Natural killer cell treated with Interleukin-12 subunit alpha and Interleukin-12 subunit beta and Interleukin-15 and Interleukin-18, amount 100 ng/mL, for 72 hours (primary cell): ENCODE results near the gene CPNE6. TPM values are rescaled to one million over a fixed set of nuclear protein-coding genes. Genes with fewer than 3 reads are reported as not detected.

Experiments used
- ATAC-seq, 2 donors: fragments of 150-1000 bp; cut with Tn5 transposase in 1 of 2; sonication (Bioruptor Pico), chemical (Tn5 transposase) in 1 of 2; 2 replicates each; pipeline ENCODE4 v1.10.0; 2021
- DNase-seq: peaks from one replicate; pipeline ENCODE4 v3.0.0; 2022; ENCODE audit warnings: low spot score
- H3K27ac Mint-ChIP-seq, 2 donors: 1 replicate in 1 of 2; 2 replicates in 1 of 2; pipeline ENCODE4 v1.8.0; 2022; ENCODE audit warnings: mixed read lengths in 2 of 2, mild to moderate bottlenecking in 1 of 2, moderate library complexity in 1 of 2
- H3K27me3 Mint-ChIP-seq, 2 donors: 1 replicate in 1 of 2; 2 replicates in 1 of 2; pipeline ENCODE4 v1.8.0; 2022; ENCODE audit warnings: mixed read lengths in 2 of 2
- H3K36me3 Mint-ChIP-seq: one replicate; pipeline ENCODE4 v1.8.0; 2022; ENCODE audit warnings: mixed read lengths
- H3K4me1 Mint-ChIP-seq, 2 donors: 1 replicate in 1 of 2; 2 replicates in 1 of 2; pipeline ENCODE4 v1.8.0; 2022; ENCODE audit warnings: low read depth in 2 of 2, mixed read lengths in 2 of 2, mild to moderate bottlenecking in 1 of 2
- H3K4me3 Mint-ChIP-seq: one replicate; pipeline ENCODE4 v1.8.0; 2022; ENCODE audit warnings: mixed read lengths
- H3K9me3 Mint-ChIP-seq: 2 replicates; pipeline ENCODE4 v1.8.0; 2022; ENCODE audit warnings: mixed read lengths
- total RNA-seq, 2 donors: library from RNA; stranded (reverse); gene quantifications; one replicate each; pipeline ENCODE4 v1.2.3, GENCODE V29; 2022

Gene CPNE6
- total RNA-seq, 2 donors from 2014 or later: not detected

GRCh38 chr14:24093207-24093900 lies 22.0 kb downstream of the CPNE6 start:
- ATAC-seq (no peak), DNase-seq (no peak)
- H3K36me3 Mint-ChIP-seq: no peaks in the 10 kb centered on the region
- H3K27ac Mint-ChIP-seq: peak overlapping the region; percentile 82 to 96
- H3K4me3 Mint-ChIP-seq: peak overlapping the region; percentile 93
- H3K9me3 Mint-ChIP-seq: no peaks in the 10 kb centered on the region
- peaks cover 31 to 37% of the 10 kb centered on the region in 2 donors for H3K4me1 Mint-ChIP-seq
- H3K27me3 Mint-ChIP-seq: no peaks in the 10 kb centered on the region

DNA sequence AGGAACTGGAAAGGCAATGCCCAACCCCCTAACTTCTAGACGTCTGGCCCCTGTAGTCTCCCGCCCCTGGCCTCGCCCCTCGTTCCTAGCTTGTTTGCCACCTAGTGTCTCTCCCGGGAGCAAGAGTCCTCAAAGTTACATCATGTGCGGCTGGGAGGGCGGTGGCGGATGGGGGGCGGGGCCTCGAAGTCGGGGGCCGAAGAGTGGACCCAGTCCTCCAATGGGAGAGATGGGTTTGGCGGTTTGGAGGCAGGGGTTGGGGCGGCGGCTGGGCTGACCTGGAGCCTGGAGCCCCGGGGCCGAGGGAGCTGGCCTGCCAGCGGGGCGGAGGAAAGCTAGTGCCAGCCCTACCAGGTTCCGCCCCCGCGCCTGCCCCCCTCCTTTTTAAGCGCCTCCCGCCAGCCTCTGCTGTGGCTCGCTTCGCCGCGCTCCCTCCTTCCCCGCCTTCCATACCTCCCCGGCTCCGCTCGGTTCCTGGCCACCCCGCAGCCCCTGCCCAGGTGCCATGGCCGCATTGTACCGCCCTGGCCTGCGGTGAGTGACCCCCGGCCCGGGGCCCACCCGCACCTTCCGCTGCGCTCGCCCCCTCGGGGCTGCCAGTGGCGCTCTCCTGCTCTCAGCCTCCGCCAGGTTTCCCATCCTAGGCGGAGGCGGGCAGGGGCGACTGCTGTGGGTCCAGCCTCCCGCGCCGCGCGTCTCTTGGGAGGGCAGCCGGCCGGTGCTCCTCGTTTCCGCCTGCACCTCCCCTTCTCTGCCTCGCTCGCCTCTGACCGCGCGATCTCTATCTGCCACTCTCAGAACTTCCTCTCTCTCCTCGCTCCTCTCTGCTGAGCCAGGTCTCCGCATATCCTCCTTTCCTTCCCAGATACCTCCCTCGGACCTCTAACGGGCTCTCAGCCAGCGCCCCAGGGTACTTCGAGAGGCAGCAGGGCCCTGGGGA lies 22.8 kb downstream of the CPNE6 start, which contains the start of gene PCK2:
Gene PCK2 (plus strand): TSS at position 411 of the 940 bp plus-strand sequence. CDS start 95 bp downstream, at position 506.
- no peaks in the 10 kb centered on the region for H3K9me3 Mint-ChIP-seq
- peaks cover 31 to 37% of the 10 kb centered on the region in 2 donors for H3K4me1 Mint-ChIP-seq
- ATAC-seq (peak; percentile 86 to 91), DNase-seq (peak; percentile 90)
- H3K36me3 Mint-ChIP-seq: no peaks in the 10 kb centered on the region
- peak within 1 kb of the TSS; percentile 93 for H3K4me3 Mint-ChIP-seq
- H3K27me3 Mint-ChIP-seq: no peaks in the 10 kb centered on the region
- H3K27ac Mint-ChIP-seq: peak within 1 kb of the TSS; percentile 94 to 96

- peak overlapping the region; percentile 94 to 96 for H3K27ac Mint-ChIP-seq
- DNase-seq (no peak), ATAC-seq (no peak)
- no peaks in the 10 kb centered on the region for H3K36me3 Mint-ChIP-seq
- H3K9me3 Mint-ChIP-seq: no peaks in the 10 kb centered on the region
- peak overlapping the region; percentile 93 for H3K4me3 Mint-ChIP-seq
- no peaks in the 10 kb centered on the region for H3K27me3 Mint-ChIP-seq
- H3K4me1 Mint-ChIP-seq: peaks cover 31 to 33% of the 10 kb centered on the region in 2 donors
Observed at GRCh38 chr14:24094841-24095270, 23.5 kb downstream of the CPNE6 start.

DNA sequence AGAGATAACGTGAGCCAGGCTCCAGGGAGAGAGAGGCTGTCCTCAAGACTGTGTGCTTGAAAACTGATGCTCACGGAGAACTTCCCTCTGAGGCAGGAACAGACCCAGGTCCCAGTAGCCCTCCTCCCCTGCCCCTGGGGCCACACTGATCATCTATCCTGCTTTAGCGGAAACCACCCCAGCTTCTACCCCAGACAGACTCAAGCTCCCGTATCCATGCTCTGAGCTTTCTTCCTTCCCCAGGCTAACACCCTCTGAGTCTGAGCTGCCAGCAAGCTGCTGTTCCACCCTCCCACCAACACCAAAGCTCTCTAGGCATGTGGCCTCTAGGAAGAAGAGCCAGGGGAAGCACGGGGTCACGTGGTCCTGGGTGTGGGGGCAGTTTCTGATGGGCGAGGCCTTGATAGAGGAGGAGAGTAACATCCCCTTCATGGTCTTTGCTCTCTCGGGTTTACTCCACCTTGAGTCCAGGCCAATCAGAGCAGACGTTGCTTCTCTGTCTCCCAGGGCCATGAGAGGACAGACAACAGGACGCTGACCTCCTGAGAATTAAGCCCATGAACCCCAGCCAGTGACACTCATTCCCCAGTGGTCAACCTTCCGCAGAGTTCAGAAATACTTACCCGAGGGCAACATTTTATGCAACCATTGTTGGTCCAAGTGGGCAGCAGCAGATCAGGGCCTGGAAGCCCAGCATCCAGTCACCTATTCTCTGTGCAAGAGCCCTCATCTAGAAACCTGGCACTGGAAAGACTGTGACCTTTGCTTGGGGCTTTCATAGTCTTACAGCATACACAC lies 24.1 kb downstream of the CPNE6 start:
- H3K27ac Mint-ChIP-seq: peak overlapping the region; percentile 94 to 96
- H3K9me3 Mint-ChIP-seq: no peaks in the 10 kb centered on the region
- no peaks in the 10 kb centered on the region for H3K36me3 Mint-ChIP-seq
- peak; percentile 72 for DNase-seq
- ATAC-seq: peak; percentile 20 to 67
- H3K27me3 Mint-ChIP-seq: no peaks in the 10 kb centered on the region
- H3K4me3 Mint-ChIP-seq: peak overlapping the region; percentile 93
- peaks cover 31% of the 10 kb centered on the region in 2 donors for H3K4me1 Mint-ChIP-seq

- Mint-ChIP-seq H3K36me3 (no peaks in the 10 kb centered on the region), H3K4me1 (peaks cover 29 to 31% of the 10 kb centered on the region in 2 donors), H3K27me3 (no peaks in the 10 kb centered on the region), H3K9me3 (no peaks in the 10 kb centered on the region), H3K4me3 (peak overlapping the region; percentile 62), H3K27ac (peak overlapping the region; percentile 28 to 43)
- DNase-seq: no peak
- ATAC-seq: no peak
Observed at GRCh38 chr14:24096545-24097181, 25.3 kb downstream of the CPNE6 start.

- Mint-ChIP-seq H3K27ac (no peak overlapping the region), H3K4me3 (no peak overlapping the region), H3K36me3 (no peaks in the 10 kb centered on the region), H3K27me3 (no peaks in the 10 kb centered on the region), H3K4me1 (peaks cover 24 to 25% of the 10 kb centered on the region in 2 donors), H3K9me3 (no peaks in the 10 kb centered on the region)
- DNase-seq (no peak), ATAC-seq (no peak)
Observed at GRCh38 chr14:24098229-24098926, 27.0 kb downstream of the CPNE6 start.

DNA sequence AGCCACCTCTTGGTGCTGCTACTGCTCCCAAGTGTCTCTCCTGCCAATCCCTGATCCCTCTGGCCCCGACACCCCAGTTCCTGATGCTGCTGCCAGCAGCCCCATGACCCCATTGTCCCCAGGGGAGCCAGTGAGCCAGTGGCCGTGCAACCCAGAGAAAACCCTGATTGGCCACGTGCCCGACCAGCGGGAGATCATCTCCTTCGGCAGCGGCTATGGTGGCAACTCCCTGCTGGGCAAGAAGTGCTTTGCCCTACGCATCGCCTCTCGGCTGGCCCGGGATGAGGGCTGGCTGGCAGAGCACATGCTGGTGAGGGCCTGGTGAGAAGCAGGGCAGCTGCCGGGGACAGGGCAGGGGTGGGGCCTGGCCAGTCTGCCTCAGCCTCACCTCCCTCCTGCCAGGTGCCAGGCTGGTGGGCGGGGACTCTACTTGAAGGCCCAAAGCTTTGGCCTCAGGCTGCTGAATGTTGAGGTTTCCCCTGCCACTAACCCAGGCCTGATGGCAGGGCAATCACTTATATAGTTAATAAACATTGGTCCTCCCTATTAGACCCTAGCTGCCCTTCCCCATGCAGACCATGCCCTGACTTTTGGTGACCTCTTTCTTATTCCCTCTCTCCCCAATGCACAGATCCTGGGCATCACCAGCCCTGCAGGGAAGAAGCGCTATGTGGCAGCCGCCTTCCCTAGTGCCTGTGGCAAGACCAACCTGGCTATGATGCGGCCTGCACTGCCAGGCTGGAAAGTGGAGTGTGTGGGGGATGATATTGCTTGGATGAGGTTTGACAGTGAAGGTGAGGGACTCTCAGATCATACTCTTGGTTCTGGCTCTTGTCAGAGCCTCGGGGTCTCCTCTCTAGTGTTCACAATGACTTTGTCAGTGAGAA lies 27.8 kb downstream of the CPNE6 start:
- H3K27me3 Mint-ChIP-seq: no peaks in the 10 kb centered on the region
- no peak overlapping the region for H3K27ac Mint-ChIP-seq
- ATAC-seq (no peak), DNase-seq (no peak)
- no peaks in the 10 kb centered on the region for H3K9me3 Mint-ChIP-seq
- no peaks in the 10 kb centered on the region for H3K36me3 Mint-ChIP-seq
- no peak overlapping the region for H3K4me3 Mint-ChIP-seq
- peaks cover 21% of the 10 kb centered on the region in 2 donors for H3K4me1 Mint-ChIP-seq

- no peak overlapping the region for H3K4me3 Mint-ChIP-seq
- H3K4me1 Mint-ChIP-seq: peaks cover 10 to 12% of the 10 kb centered on the region in 2 donors
- no peaks in the 10 kb centered on the region for H3K27me3 Mint-ChIP-seq
- DNase-seq (no peak), ATAC-seq (no peak)
- H3K27ac Mint-ChIP-seq: no peak overlapping the region
- H3K9me3 Mint-ChIP-seq: no peaks in the 10 kb centered on the region
- peaks cover 6% of the 10 kb centered on the region for H3K36me3 Mint-ChIP-seq
Observed at GRCh38 chr14:24100197-24100981, 29.0 kb downstream of the CPNE6 start.

GRCh38 chr14:24100982-24101494 lies 29.7 kb downstream of the CPNE6 start:
- H3K36me3 Mint-ChIP-seq: peaks cover 6% of the 10 kb centered on the region
- no peak overlapping the region for H3K27ac Mint-ChIP-seq
- peaks cover 6 to 9% of the 10 kb centered on the region in 2 donors for H3K4me1 Mint-ChIP-seq
- no peaks in the 10 kb centered on the region for H3K27me3 Mint-ChIP-seq
- no peaks in the 10 kb centered on the region for H3K9me3 Mint-ChIP-seq
- H3K4me3 Mint-ChIP-seq: no peak overlapping the region
- ATAC-seq (no peak), DNase-seq (no peak)

DNA sequence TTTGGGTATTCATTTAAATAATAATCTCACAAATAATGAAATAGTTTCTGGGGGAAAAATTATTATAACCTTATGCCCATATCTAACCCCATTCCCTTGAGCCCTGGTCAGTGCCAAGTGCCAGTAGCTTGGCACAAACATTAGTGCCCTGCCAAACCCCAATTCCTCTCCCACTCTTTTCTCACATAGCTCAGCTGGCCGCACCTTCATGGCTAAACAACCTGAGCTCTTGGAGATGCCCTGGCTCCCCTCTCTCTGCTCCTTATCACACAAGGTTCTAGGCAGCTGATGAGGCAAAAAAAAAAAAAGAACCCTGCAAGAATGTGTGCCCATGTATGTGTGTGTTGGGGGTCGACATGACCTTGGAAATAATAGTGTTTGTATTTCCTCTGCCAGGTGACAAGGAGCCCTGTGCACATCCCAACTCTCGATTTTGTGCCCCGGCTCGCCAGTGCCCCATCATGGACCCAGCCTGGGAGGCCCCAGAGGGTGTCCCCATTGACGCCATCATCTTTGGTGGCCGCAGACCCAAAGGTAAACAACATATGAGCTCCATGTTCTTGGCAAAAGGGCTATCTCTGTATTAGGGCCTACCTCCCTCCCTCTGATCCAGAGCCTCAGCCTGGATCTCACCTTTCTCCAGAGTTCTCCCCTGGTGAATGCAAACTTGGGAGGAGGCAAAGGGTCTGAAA lies 31.1 kb downstream of the CPNE6 start:
- no peak for ATAC-seq
- Mint-ChIP-seq H3K36me3 (peaks cover 6% of the 10 kb centered on the region), H3K27ac (no peak overlapping the region), H3K9me3 (no peaks in the 10 kb centered on the region), H3K4me3 (no peak overlapping the region), H3K27me3 (no peaks in the 10 kb centered on the region), H3K4me1 (peaks cover 0 to 4% of the 10 kb centered on the region in 2 donors)
- no peak for DNase-seq

GRCh38 chr14:24103451-24103850 lies 32.1 kb downstream of the CPNE6 start:
- H3K9me3 Mint-ChIP-seq: no peaks in the 10 kb centered on the region
- ATAC-seq (no peak), DNase-seq (no peak)
- no peak overlapping the region for H3K27ac Mint-ChIP-seq
- H3K36me3 Mint-ChIP-seq: peaks cover 6% of the 10 kb centered on the region
- peaks cover under 1 to 5% of the 10 kb centered on the region in 2 donors for H3K4me1 Mint-ChIP-seq
- H3K4me3 Mint-ChIP-seq: no peak overlapping the region
- H3K27me3 Mint-ChIP-seq: no peaks in the 10 kb centered on the region
